ENCODE data around the gene PIK3CG.

DNA sequence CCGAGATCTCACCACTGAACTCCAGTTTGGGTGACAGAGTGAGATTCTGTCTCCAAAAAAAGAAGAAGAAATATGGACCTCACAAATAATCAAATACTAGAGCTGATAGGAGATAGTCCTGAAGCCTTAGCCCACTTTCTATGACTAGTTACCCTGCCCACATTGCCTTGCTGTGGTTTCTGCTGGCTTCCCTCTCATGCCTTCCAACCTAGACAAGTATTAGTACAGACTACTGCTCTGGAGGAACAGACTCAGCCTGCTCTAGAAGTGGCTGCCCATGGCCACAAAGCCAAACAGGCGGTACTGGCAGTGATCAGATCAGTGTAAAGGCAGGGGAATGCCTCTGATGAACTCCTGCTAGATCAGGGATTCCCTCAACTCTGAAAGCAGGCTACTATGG is 89.8 kb downstream of the PIK3CG start:
- TF ChIP-seq CTCF (IDR thresholded peaks at IDR 0.05): no peak
- TF ChIP-seq EP300 (IDR thresholded peaks at IDR 0.05): no peak

Data from tibial nerve (tissue), 4 donors.